GM23338 (cell line): Measurements from ENCODE around the gene NDN. TPM values are rescaled to one million over a fixed set of nuclear protein-coding genes. Genes with fewer than 3 reads are reported as not detected.

ENCODE experiments used
- ATAC-seq: fragments of 200-7000 bp; cut with Tn5 transposase; 3 replicates; pipeline ENCODE4 v1.9.1; 2020
- DNase-seq: peaks from one replicate; pipeline ENCODE4 v3.0.0-alpha.2; 2015; ENCODE audit warnings: low spot score
- H2AFZ ChIP-seq: fragments of 200-600 bp; sonication (generic); 2 replicates; pipeline ENCODE4 v1.8.0; 2016; ENCODE audit warnings: antibody characterized with exemption, mild to moderate bottlenecking, moderate library complexity
- H3F3A ChIP-seq: fragments of 200-600 bp; sonication (generic); replicated peaks from 2 replicates; pipeline ENCODE4 v1.8.0; 2017; ENCODE audit warnings: antibody characterized with exemption, mixed run types, low read depth
- H3K27ac ChIP-seq: fragments of 200-600 bp; sonication (generic); 2 replicates; pipeline ENCODE4 v1.6.1; 2016; ENCODE audit warnings: low read depth
- H3K27me3 ChIP-seq: fragments of 200-600 bp; sonication (generic); 2 replicates; pipeline ENCODE4 v1.8.0; 2016; ENCODE audit warnings: mild to moderate bottlenecking, mixed run types, moderate library complexity; ENCODE audit not compliant: insufficient read depth
- H3K36me3 ChIP-seq: fragments of 200-600 bp; sonication (generic); 2 replicates; pipeline ENCODE4 v1.8.0; 2016; ENCODE audit warnings: mild to moderate bottlenecking; ENCODE audit not compliant: insufficient read depth
- H3K4me1 ChIP-seq: fragments of 200-600 bp; sonication (generic); 2 replicates; pipeline ENCODE4 v1.8.0; 2016; ENCODE audit warnings: mild to moderate bottlenecking, moderate library complexity; ENCODE audit not compliant: insufficient read depth
- H3K4me2 ChIP-seq: fragments of 200-600 bp; sonication (generic); 2 replicates; pipeline ENCODE4 v1.7.1; 2017; ENCODE audit warnings: mixed run types
- H3K4me3 ChIP-seq: fragments of 200-600 bp; sonication (generic); 2 replicates; pipeline ENCODE4 v1.6.1; 2016; ENCODE audit warnings: mixed run types
- H3K79me2 ChIP-seq: fragments of 200-600 bp; sonication (generic); replicated peaks from 2 replicates; pipeline ENCODE4 v1.8.0; 2017; ENCODE audit warnings: mild to moderate bottlenecking; ENCODE audit not compliant: insufficient read depth
- H3K9me2 ChIP-seq: fragments of 200-600 bp; sonication (generic); 2 replicates; pipeline ENCODE4 v1.8.0; 2017; ENCODE audit not compliant: insufficient read depth
- H4K20me1 ChIP-seq: fragments of 200-600 bp; sonication (generic); replicated peaks from 2 replicates; pipeline ENCODE4 v1.8.0; 2017; ENCODE audit warnings: mild to moderate bottlenecking; ENCODE audit not compliant: insufficient read depth
- H3K27ac Mint-ChIP-seq: 2 replicates; pipeline ENCODE4 v1.8.0; 2020; ENCODE audit warnings: inconsistent platforms, mild to moderate bottlenecking, moderate library complexity, mixed read lengths
- H3K27me3 Mint-ChIP-seq: 3 replicates; pipeline ENCODE4 v1.8.0; 2022; ENCODE audit warnings: low read depth, mild to moderate bottlenecking, moderate library complexity, mixed read lengths, inconsistent platforms; ENCODE audit not compliant: insufficient read depth, poor library complexity
- H3K36me3 Mint-ChIP-seq: 3 replicates; pipeline ENCODE4 v1.8.0; 2021; ENCODE audit warnings: low read depth, mild to moderate bottlenecking, inconsistent platforms, moderate library complexity, mixed read lengths
- H3K4me1 Mint-ChIP-seq: 3 replicates; pipeline ENCODE4 v1.8.0; 2020; ENCODE audit warnings: mild to moderate bottlenecking, inconsistent platforms, mixed read lengths
- H3K4me3 Mint-ChIP-seq: 3 replicates; pipeline ENCODE4 v1.8.0; 2021; ENCODE audit warnings: moderate library complexity, mild to moderate bottlenecking, inconsistent platforms, mixed read lengths
- H3K9me3 Mint-ChIP-seq: 3 replicates; pipeline ENCODE4 v1.8.0; 2020; ENCODE audit warnings: moderate library complexity, mild to moderate bottlenecking, inconsistent platforms, mixed read lengths
- CTCF ChIP-seq, 2 experiments: fragments of 200-600 bp in 1 of 2; sonication (generic) in 1 of 2; conservative IDR thresholded peaks; 2 replicates each; pipeline versions ENCODE4 v1.5.1 to v1.6.1; 2016 to 2017; ENCODE audit warnings: antibody characterized with exemption in 2 of 2, low read depth in 2 of 2, mild to moderate bottlenecking in 2 of 2, moderate library complexity in 1 of 2
- ETS1 ChIP-seq: IDR thresholded peaks from 2 replicates; pipeline ENCODE4 v1.6.1; 2016; ENCODE audit warnings: antibody characterized with exemption
- REST ChIP-seq: IDR thresholded peaks from one replicate; pipeline ENCODE4 v1.6.1; 2018; ENCODE audit warnings: antibody characterized with exemption; ENCODE audit not compliant: unreplicated experiment
- STAT1 ChIP-seq: IDR thresholded peaks from one replicate; pipeline ENCODE4 v1.6.1; 2016; ENCODE audit warnings: antibody characterized with exemption; ENCODE audit not compliant: unreplicated experiment
- polyA plus RNA-seq: library from polyadenylated mRNA; unstranded; fragments of >200 nt; fragmentation: Nextera tagmentation; extraction: Ambion mirVana; gene quantifications from 2 replicates; pipeline ENCODE4 v1.2.1, GENCODE V29; 2016
- total RNA-seq: library from RNA; depleted of rRNA; stranded (reverse); fragments of >200 nt; shearing (Covaris generic); gene quantifications from 2 replicates; pipeline ENCODE4 v1.2.3, GENCODE V29; 2014

The NDN gene
- total and polyA plus RNA-seq, 2 experiments from 2014 or later: 43.7 to 98.1 TPM

- no peak overlapping the region for H3K27ac Mint-ChIP-seq
- ATAC-seq: peak; percentile 65
Measured at GRCh38 chr15:23645371-23646164, 41.5 kb downstream of the NDN start.

More at GRCh38 chr15:23645371-23646164, 41.5 kb downstream of the NDN start:
- Histone ChIP-seq H4K20me1 (no peaks in the 10 kb centered on the region), H2AFZ (no peak overlapping the region), H3K4me1 (peaks cover 15% of the 10 kb centered on the region; the same call in 1 of the 2 replicates), H3K79me2 (no peaks in the 10 kb centered on the region), H3K4me2 (peak overlapping the region; percentile 81), H3F3A (no peaks in the 10 kb centered on the region), H3K36me3 (no peaks in the 10 kb centered on the region), H3K27ac (no peak overlapping the region), H3K27me3 (peaks cover 18% of the 10 kb centered on the region), H3K9me2 (no peaks in the 10 kb centered on the region), H3K4me3 (peak overlapping the region; percentile 65)
- H3K4me3 Mint-ChIP-seq: peak overlapping the region; percentile 56
- TF ChIP-seq CTCF (conservative IDR thresholded peaks at IDR 0.05; ENCODE audit: low read depth in 2 of 2) (peak; percentile 60 to 73), ETS1 (no peak), REST (no peak), STAT1 (no peak)
- peaks cover 19% of the 10 kb centered on the region for H3K27me3 Mint-ChIP-seq
- H3K9me3 Mint-ChIP-seq: peaks cover 73% of the 10 kb centered on the region
- peaks cover 6% of the 10 kb centered on the region; the same call in 1 of the 3 replicates for H3K36me3 Mint-ChIP-seq
- H3K4me1 Mint-ChIP-seq: peaks cover 12% of the 10 kb centered on the region; the same call in 2 of the 3 replicates
- peak; percentile 84 for DNase-seq
